KMS-11 (cell line): ENCODE data around the gene EP400.

Source experiments
- H2AFZ ChIP-seq: fragments of 200-600 bp; sonication (generic); 2 replicates; pipeline ENCODE4 v1.6.1; 2016; ENCODE audit warnings: antibody characterized with exemption, mixed run types, low read depth
- H3K27ac ChIP-seq: fragments of 200-600 bp; sonication (generic); 2 replicates; pipeline ENCODE4 v1.6.1; 2016; ENCODE audit warnings: mild to moderate bottlenecking, mixed run types
- H3K27me3 ChIP-seq: fragments of 200-600 bp; sonication (generic); 2 replicates; pipeline ENCODE4 v1.6.1; 2017; ENCODE audit warnings: mild to moderate bottlenecking, low read depth, mixed run types, moderate library complexity; ENCODE audit not compliant: insufficient read depth
- H3K36me3 ChIP-seq: fragments of 200-600 bp; sonication (generic); 2 replicates; pipeline ENCODE4 v1.6.1; 2017; ENCODE audit warnings: mild to moderate bottlenecking, mixed run types; ENCODE audit not compliant: insufficient read depth
- H3K4me1 ChIP-seq: fragments of 200-600 bp; sonication (generic); 2 replicates; pipeline ENCODE4 v1.6.1; 2016; ENCODE audit warnings: mild to moderate bottlenecking, low read depth, mixed run types; ENCODE audit not compliant: poor library complexity, severe bottlenecking
- H3K4me2 ChIP-seq: fragments of 200-600 bp; sonication (generic); 2 replicates; pipeline ENCODE4 v1.7.0; 2016; ENCODE audit warnings: mild to moderate bottlenecking, mixed run types
- H3K4me3 ChIP-seq: fragments of 200-600 bp; sonication (generic); IDR thresholded peaks from 2 replicates; pipeline ENCODE4 v1.6.1; 2017; ENCODE audit warnings: low read depth, low read length, mixed read lengths; ENCODE audit not compliant: insufficient read depth
- H3K79me2 ChIP-seq: fragments of 200-600 bp; sonication (generic); 2 replicates; pipeline ENCODE4 v1.6.1; 2016; ENCODE audit warnings: low read depth, mixed run types; ENCODE audit not compliant: insufficient read depth
- H3K9ac ChIP-seq: fragments of 200-600 bp; sonication (generic); 2 replicates; pipeline ENCODE4 v1.6.1; 2016; ENCODE audit warnings: mild to moderate bottlenecking, mixed run types
- H4K20me1 ChIP-seq: fragments of 200-600 bp; sonication (generic); 2 replicates; pipeline ENCODE4 v1.6.1; 2016; ENCODE audit warnings: mild to moderate bottlenecking, mixed run types; ENCODE audit not compliant: insufficient read depth
- CTCF ChIP-seq: fragments of 200-600 bp; sonication (generic); conservative IDR thresholded peaks from 2 replicates; pipeline ENCODE4 v1.6.1; 2017; ENCODE audit warnings: low read depth, mild to moderate bottlenecking, antibody characterized with exemption, low read length, moderate library complexity, mixed read lengths

Gene EP400

GRCh38 chr12:132118876-132119275 is 169.1 kb downstream of the EP400 start:
- H3K4me1 ChIP-seq, result no peaks in the 10 kb centered on the region
- H3K27ac ChIP-seq, result no peak overlapping the region
- no peak for TF ChIP-seq CTCF
- H3K9ac ChIP-seq, result no peak overlapping the region
- H3K4me3 ChIP-seq, result no peak overlapping the region
- no peak overlapping the region for H3K4me2 ChIP-seq
- no peaks in the 10 kb centered on the region for H3K79me2 ChIP-seq
- H3K27me3 ChIP-seq, result no peaks in the 10 kb centered on the region
- no peak overlapping the region for H2AFZ ChIP-seq
- H4K20me1 ChIP-seq, result no peaks in the 10 kb centered on the region
- H3K36me3 ChIP-seq, result no peaks in the 10 kb centered on the region

GRCh38 chr12:132121283-132121682 is 171.5 kb downstream of the EP400 start:
- H3K79me2 ChIP-seq, result no peaks in the 10 kb centered on the region
- H3K4me3 ChIP-seq, result no peak overlapping the region
- no peak overlapping the region for H3K9ac ChIP-seq
- no peaks in the 10 kb centered on the region for H3K27me3 ChIP-seq
- no peaks in the 10 kb centered on the region for H3K4me1 ChIP-seq
- no peak overlapping the region for H2AFZ ChIP-seq
- H4K20me1 ChIP-seq, result no peaks in the 10 kb centered on the region
- no peaks in the 10 kb centered on the region for H3K36me3 ChIP-seq
- H3K4me2 ChIP-seq, result no peak overlapping the region
- TF ChIP-seq CTCF, result no peak
- no peak overlapping the region for H3K27ac ChIP-seq

- Histone ChIP-seq H3K27me3 (no peaks in the 10 kb centered on the region), H3K4me2 (no peak overlapping the region), H3K4me3 (no peak overlapping the region), H3K9ac (no peak overlapping the region), H2AFZ (no peak overlapping the region), H3K4me1 (no peaks in the 10 kb centered on the region), H3K36me3 (no peaks in the 10 kb centered on the region), H4K20me1 (no peaks in the 10 kb centered on the region), H3K79me2 (no peaks in the 10 kb centered on the region), H3K27ac (no peak overlapping the region)
- no peak for TF ChIP-seq CTCF
Measured at GRCh38 chr12:132123970-132124765, 174.4 kb downstream of the EP400 start.

GRCh38 chr12:132124766-132125425 is 175.2 kb downstream of the EP400 start:
- no peak overlapping the region for H2AFZ ChIP-seq
- no peaks in the 10 kb centered on the region for H3K36me3 ChIP-seq
- no peaks in the 10 kb centered on the region for H3K79me2 ChIP-seq
- H4K20me1 ChIP-seq, result no peaks in the 10 kb centered on the region
- no peak overlapping the region for H3K4me3 ChIP-seq
- H3K9ac ChIP-seq, result no peak overlapping the region
- H3K4me2 ChIP-seq, result no peak overlapping the region
- TF ChIP-seq CTCF, result no peak
- H3K27me3 ChIP-seq, result no peaks in the 10 kb centered on the region
- H3K27ac ChIP-seq, result no peak overlapping the region
- H3K4me1 ChIP-seq, result no peaks in the 10 kb centered on the region
